HCT116 (cell line): ENCODE data around the gene ZNF341.

ENCODE experiments used
- MAX ChIP-seq: IDR thresholded peaks from 2 replicates; pipeline ENCODE4 v1.6.1; 2012
- POLR2A ChIP-seq: IDR thresholded peaks from 2 replicates; pipeline ENCODE4 v1.7.0; 2011; ENCODE audit warnings: borderline replicate concordance; ENCODE audit not compliant: insufficient read depth, insufficient read length; ENCODE audit errors: extremely low read depth
- POLR2AphosphoS5 ChIP-seq: IDR thresholded peaks from 2 replicates; pipeline ENCODE4 v1.6.1; 2011; ENCODE audit warnings: mild to moderate bottlenecking, low read depth, low read length, moderate library complexity
- YY1 ChIP-seq: IDR thresholded peaks from 2 replicates; pipeline ENCODE4 v1.6.1; 2011; ENCODE audit warnings: low read length, low read depth, moderate library complexity, mild to moderate bottlenecking; ENCODE audit not compliant: insufficient replicate concordance; ENCODE audit errors: extremely low read depth
- TF ChIP-seq, protein P1 (sequence below), 3 experiments: fragments of 200-600 bp in 1 of 3; sonication (generic) in 1 of 3; IDR thresholded peaks in 2 of 3; conservative IDR thresholded peaks in 1 of 3; 2 replicates each; pipeline ENCODE4 v1.5.1; 2012 to 2017; ENCODE audit warnings: low read depth in 2 of 3, low read length in 2 of 3, antibody characterized with exemption in 1 of 3, borderline replicate concordance in 1 of 3, control low read depth in 1 of 3, mild to moderate bottlenecking in 1 of 3, mixed read lengths in 1 of 3, mixed run types in 1 of 3, moderate library complexity in 1 of 3; ENCODE audit not compliant: insufficient read depth in 1 of 3
- TF ChIP-seq, protein P2 (sequence below): IDR thresholded peaks from 2 replicates; pipeline ENCODE4 v1.6.1; 2012; ENCODE audit warnings: low read depth

GRCh38 chr20:33704197-33704924 is 27.4 kb upstream of the ZNF341 start:
- TF ChIP-seq, protein P1, sequence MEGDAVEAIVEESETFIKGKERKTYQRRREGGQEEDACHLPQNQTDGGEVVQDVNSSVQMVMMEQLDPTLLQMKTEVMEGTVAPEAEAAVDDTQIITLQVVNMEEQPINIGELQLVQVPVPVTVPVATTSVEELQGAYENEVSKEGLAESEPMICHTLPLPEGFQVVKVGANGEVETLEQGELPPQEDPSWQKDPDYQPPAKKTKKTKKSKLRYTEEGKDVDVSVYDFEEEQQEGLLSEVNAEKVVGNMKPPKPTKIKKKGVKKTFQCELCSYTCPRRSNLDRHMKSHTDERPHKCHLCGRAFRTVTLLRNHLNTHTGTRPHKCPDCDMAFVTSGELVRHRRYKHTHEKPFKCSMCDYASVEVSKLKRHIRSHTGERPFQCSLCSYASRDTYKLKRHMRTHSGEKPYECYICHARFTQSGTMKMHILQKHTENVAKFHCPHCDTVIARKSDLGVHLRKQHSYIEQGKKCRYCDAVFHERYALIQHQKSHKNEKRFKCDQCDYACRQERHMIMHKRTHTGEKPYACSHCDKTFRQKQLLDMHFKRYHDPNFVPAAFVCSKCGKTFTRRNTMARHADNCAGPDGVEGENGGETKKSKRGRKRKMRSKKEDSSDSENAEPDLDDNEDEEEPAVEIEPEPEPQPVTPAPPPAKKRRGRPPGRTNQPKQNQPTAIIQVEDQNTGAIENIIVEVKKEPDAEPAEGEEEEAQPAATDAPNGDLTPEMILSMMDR (IDR thresholded peaks at IDR 0.05 in 2 of 3, conservative IDR thresholded peaks at IDR 0.05 in 1 of 3; ENCODE audit: borderline replicate concordance in 1 of 3, insufficient read depth in 1 of 3, low read depth in 2 of 3, low read length in 2 of 3), result no peak
- TF ChIP-seq, protein P2, sequence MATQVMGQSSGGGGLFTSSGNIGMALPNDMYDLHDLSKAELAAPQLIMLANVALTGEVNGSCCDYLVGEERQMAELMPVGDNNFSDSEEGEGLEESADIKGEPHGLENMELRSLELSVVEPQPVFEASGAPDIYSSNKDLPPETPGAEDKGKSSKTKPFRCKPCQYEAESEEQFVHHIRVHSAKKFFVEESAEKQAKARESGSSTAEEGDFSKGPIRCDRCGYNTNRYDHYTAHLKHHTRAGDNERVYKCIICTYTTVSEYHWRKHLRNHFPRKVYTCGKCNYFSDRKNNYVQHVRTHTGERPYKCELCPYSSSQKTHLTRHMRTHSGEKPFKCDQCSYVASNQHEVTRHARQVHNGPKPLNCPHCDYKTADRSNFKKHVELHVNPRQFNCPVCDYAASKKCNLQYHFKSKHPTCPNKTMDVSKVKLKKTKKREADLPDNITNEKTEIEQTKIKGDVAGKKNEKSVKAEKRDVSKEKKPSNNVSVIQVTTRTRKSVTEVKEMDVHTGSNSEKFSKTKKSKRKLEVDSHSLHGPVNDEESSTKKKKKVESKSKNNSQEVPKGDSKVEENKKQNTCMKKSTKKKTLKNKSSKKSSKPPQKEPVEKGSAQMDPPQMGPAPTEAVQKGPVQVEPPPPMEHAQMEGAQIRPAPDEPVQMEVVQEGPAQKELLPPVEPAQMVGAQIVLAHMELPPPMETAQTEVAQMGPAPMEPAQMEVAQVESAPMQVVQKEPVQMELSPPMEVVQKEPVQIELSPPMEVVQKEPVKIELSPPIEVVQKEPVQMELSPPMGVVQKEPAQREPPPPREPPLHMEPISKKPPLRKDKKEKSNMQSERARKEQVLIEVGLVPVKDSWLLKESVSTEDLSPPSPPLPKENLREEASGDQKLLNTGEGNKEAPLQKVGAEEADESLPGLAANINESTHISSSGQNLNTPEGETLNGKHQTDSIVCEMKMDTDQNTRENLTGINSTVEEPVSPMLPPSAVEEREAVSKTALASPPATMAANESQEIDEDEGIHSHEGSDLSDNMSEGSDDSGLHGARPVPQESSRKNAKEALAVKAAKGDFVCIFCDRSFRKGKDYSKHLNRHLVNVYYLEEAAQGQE, result no peak
- TF ChIP-seq MAX (no peak), POLR2AphosphoS5 (no peak), POLR2A (no peak), YY1 (no peak)
